Panc1 (cell line): Measurements from ENCODE around the gene AGFG1.

ENCODE experiments used
- CTCF ChIP-seq: fragments of 450-650 bp; IDR thresholded peaks from 2 replicates; pipeline ENCODE4 v1.5.1; 2017; ENCODE audit warnings: mild to moderate bottlenecking
- POLR2AphosphoS5 ChIP-seq: IDR thresholded peaks from 2 replicates; pipeline ENCODE4 v1.6.1; 2012; ENCODE audit warnings: mild to moderate bottlenecking, low read depth, low read length, moderate library complexity
- TCF7L2 ChIP-seq: IDR thresholded peaks from 2 replicates; pipeline ENCODE4 v1.6.1; 2011; ENCODE audit warnings: mild to moderate bottlenecking, low read depth, low read length, inconsistent platforms

GRCh38 chr2:227568852-227569169 lies 96.9 kb downstream of the AGFG1 start:
- no peak for TF ChIP-seq CTCF
- TF ChIP-seq TCF7L2 = no peak
- no peak for TF ChIP-seq POLR2AphosphoS5
